Gastrocnemius medialis (tissue), 4 donors: ENCODE data around the gene ZNF124.

Experiments
- POLR2A ChIP-seq, 2 donors: fragments of 450-650 bp; IDR thresholded peaks; one replicate each; pipeline ENCODE4 v1.6.1; 2017; ENCODE audit warnings: antibody characterized with exemption in 2 of 2, mild to moderate bottlenecking in 2 of 2, moderate library complexity in 2 of 2
- TF ChIP-seq, protein P1 (sequence below), 5 experiments: fragments of 450-650 bp in 3 of 5; fragments of 200-600 bp in 2 of 5; sonication (generic) in 2 of 5; IDR thresholded peaks in 4 of 5; conservative IDR thresholded peaks in 1 of 5; 1 replicate in 4 of 5; 2 replicates in 1 of 5; pipeline ENCODE4 v1.5.1; 2016 to 2019; ENCODE audit warnings: antibody characterized with exemption in 5 of 5, mild to moderate bottlenecking in 3 of 5, moderate library complexity in 3 of 5

DNA sequence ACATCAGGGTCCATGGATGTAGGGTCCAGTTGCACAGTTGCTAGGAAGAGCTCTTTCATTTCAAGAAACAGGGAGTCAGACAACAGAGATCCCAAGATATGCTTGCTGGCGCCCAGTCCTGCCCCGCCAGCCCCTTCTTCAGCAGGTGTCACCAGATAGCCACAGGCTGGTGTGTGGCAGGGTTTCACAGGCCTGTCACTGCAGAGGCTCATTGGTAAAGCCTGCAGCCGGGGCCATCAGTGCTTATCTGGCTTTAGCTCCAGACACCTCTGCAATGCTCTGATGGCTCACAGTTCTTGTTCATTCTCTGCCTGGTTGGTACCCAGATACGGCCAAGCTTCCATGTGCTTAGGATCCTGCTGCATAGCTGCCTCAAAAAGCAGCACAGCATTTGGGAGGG lies 12.4 kb upstream of the ZNF124 start:
- TF ChIP-seq, protein P1, sequence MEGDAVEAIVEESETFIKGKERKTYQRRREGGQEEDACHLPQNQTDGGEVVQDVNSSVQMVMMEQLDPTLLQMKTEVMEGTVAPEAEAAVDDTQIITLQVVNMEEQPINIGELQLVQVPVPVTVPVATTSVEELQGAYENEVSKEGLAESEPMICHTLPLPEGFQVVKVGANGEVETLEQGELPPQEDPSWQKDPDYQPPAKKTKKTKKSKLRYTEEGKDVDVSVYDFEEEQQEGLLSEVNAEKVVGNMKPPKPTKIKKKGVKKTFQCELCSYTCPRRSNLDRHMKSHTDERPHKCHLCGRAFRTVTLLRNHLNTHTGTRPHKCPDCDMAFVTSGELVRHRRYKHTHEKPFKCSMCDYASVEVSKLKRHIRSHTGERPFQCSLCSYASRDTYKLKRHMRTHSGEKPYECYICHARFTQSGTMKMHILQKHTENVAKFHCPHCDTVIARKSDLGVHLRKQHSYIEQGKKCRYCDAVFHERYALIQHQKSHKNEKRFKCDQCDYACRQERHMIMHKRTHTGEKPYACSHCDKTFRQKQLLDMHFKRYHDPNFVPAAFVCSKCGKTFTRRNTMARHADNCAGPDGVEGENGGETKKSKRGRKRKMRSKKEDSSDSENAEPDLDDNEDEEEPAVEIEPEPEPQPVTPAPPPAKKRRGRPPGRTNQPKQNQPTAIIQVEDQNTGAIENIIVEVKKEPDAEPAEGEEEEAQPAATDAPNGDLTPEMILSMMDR (IDR thresholded peaks at IDR 0.05 in 4 of 5, conservative IDR thresholded peaks at IDR 0.05 in 1 of 5) = no peak
- TF ChIP-seq POLR2A (IDR thresholded peaks at IDR 0.05) = no peak
